DOHH2 (cell line): Measurements from ENCODE around the gene OPRD1.

Source experiments
- H3F3A ChIP-seq: fragments of 200-600 bp; sonication (generic), shearing (Covaris generic); 2 replicates; pipeline ENCODE4 v1.6.0; 2016; ENCODE audit warnings: antibody characterized with exemption, mild to moderate bottlenecking; ENCODE audit not compliant: control insufficient read depth, insufficient read depth
- H3K27ac ChIP-seq: fragments of 200-600 bp; sonication (generic); 2 replicates; pipeline ENCODE4 v1.5.1; 2014; ENCODE audit warnings: low read depth, mild to moderate bottlenecking, low read length, moderate library complexity
- H3K27me3 ChIP-seq: fragments of 200-600 bp; sonication (generic); 2 replicates; pipeline ENCODE4 v1.6.1; 2014; ENCODE audit warnings: mild to moderate bottlenecking, low read length, mixed read lengths; ENCODE audit not compliant: control insufficient read depth
- H3K36me3 ChIP-seq: fragments of 200-600 bp; sonication (generic); 2 replicates; pipeline ENCODE4 v1.6.1; 2014; ENCODE audit warnings: mild to moderate bottlenecking, low read length, moderate library complexity, mixed read lengths; ENCODE audit not compliant: control insufficient read depth
- H3K4me1 ChIP-seq: fragments of 200-600 bp; sonication (generic); 2 replicates; pipeline ENCODE4 v1.6.1; 2014; ENCODE audit warnings: mild to moderate bottlenecking, low read length, mixed read lengths; ENCODE audit not compliant: control insufficient read depth
- H3K4me2 ChIP-seq: fragments of 200-600 bp; sonication (generic); 2 replicates; pipeline ENCODE4 v1.6.0; 2014; ENCODE audit warnings: mild to moderate bottlenecking, low read length, moderate library complexity
- H3K4me3 ChIP-seq: fragments of 200-600 bp; sonication (generic); 2 replicates; pipeline ENCODE4 v1.5.1; 2014; ENCODE audit warnings: mild to moderate bottlenecking, low read length, mixed read lengths
- H3K79me2 ChIP-seq: fragments of 200-600 bp; sonication (generic); 2 replicates; pipeline ENCODE4 v1.6.1; 2014; ENCODE audit warnings: mild to moderate bottlenecking, low read length, mixed read lengths; ENCODE audit not compliant: control insufficient read depth
- H3K9me2 ChIP-seq: fragments of 200-600 bp; sonication (generic); replicated peaks from 2 replicates; pipeline ENCODE4 v1.6.1; 2014; ENCODE audit warnings: mild to moderate bottlenecking, low read length, mixed read lengths; ENCODE audit not compliant: control insufficient read depth
- H3K9me3 ChIP-seq: fragments of 200-600 bp; sonication (generic); 2 replicates; pipeline ENCODE4 v1.6.1; 2014; ENCODE audit warnings: antibody characterized with exemption, low read length, mixed read lengths; ENCODE audit not compliant: control insufficient read depth, insufficient read depth
- H4K20me1 ChIP-seq: fragments of 200-600 bp; sonication (generic); 2 replicates; pipeline ENCODE4 v1.6.0; 2014; ENCODE audit warnings: low read depth, mild to moderate bottlenecking, antibody characterized with exemption, low read length, moderate library complexity; ENCODE audit not compliant: control insufficient read depth, insufficient read depth
- CTCF ChIP-seq: fragments of 200-600 bp; sonication (generic); IDR thresholded peaks from one replicate; pipeline ENCODE4 v1.5.1; 2014; ENCODE audit warnings: antibody characterized with exemption, mild to moderate bottlenecking, low read depth, low read length; ENCODE audit not compliant: poor library complexity, severe bottlenecking
- EZH2phosphoT487 ChIP-seq: fragments of 200-600 bp; sonication (generic); IDR thresholded peaks from 2 replicates; pipeline ENCODE4 v1.6.1; 2017; ENCODE audit warnings: borderline replicate concordance, mild to moderate bottlenecking, antibody characterized with exemption, low read length, moderate library complexity, mixed read lengths

Gene OPRD1

GRCh38 chr1:28890435-28890834 lies 78.5 kb downstream of the OPRD1 start:
- Histone ChIP-seq H3K4me1 (peaks cover 20% of the 10 kb centered on the region), H3K9me2 (no peaks in the 10 kb centered on the region), H4K20me1 (peaks cover 3% of the 10 kb centered on the region; the same call in 1 of the 2 replicates), H3K9me3 (no peaks in the 10 kb centered on the region), H3K36me3 (peaks cover 5% of the 10 kb centered on the region; the same call in 1 of the 2 replicates), H3K4me3 (no peak overlapping the region), H3K27ac (no peak overlapping the region), H3K4me2 (no peak overlapping the region), H3K27me3 (no peaks in the 10 kb centered on the region), H3F3A (peaks cover 10% of the 10 kb centered on the region), H3K79me2 (peaks cover 7% of the 10 kb centered on the region; the same call in 1 of the 2 replicates)
- TF ChIP-seq CTCF (no peak), EZH2phosphoT487 (no peak)

- Histone ChIP-seq H3F3A (peaks cover 6% of the 10 kb centered on the region), H3K4me2 (no peak overlapping the region), H3K9me2 (no peaks in the 10 kb centered on the region), H3K36me3 (peaks cover 5% of the 10 kb centered on the region; the same call in 1 of the 2 replicates), H3K27ac (no peak overlapping the region), H3K27me3 (no peaks in the 10 kb centered on the region), H3K4me3 (no peak overlapping the region), H4K20me1 (peaks cover 3% of the 10 kb centered on the region; the same call in 1 of the 2 replicates), H3K4me1 (peaks cover 16% of the 10 kb centered on the region), H3K9me3 (no peaks in the 10 kb centered on the region), H3K79me2 (peaks cover 7% of the 10 kb centered on the region; the same call in 1 of the 2 replicates)
- TF ChIP-seq CTCF (no peak), EZH2phosphoT487 (no peak)
Observed at GRCh38 chr1:28890836-28891235, 78.9 kb downstream of the OPRD1 start.

- Histone ChIP-seq H3K27ac (no peak overlapping the region), H3F3A (peaks cover 2% of the 10 kb centered on the region), H3K79me2 (peaks cover 7% of the 10 kb centered on the region; the same call in 1 of the 2 replicates), H3K27me3 (no peaks in the 10 kb centered on the region), H3K9me3 (no peaks in the 10 kb centered on the region), H3K4me2 (no peak overlapping the region), H3K36me3 (peaks cover 5% of the 10 kb centered on the region; the same call in 1 of the 2 replicates), H3K4me3 (no peak overlapping the region), H3K9me2 (no peaks in the 10 kb centered on the region), H3K4me1 (peaks cover 12% of the 10 kb centered on the region), H4K20me1 (peaks cover 3% of the 10 kb centered on the region; the same call in 1 of the 2 replicates)
- TF ChIP-seq CTCF (no peak), EZH2phosphoT487 (no peak)
Observed at GRCh38 chr1:28891256-28891655, 79.3 kb downstream of the OPRD1 start.
